Heart left ventricle (tissue), 13 donors: ENCODE data around the gene ZCCHC3.

Source experiments
- CTCF ChIP-seq, 12 donors: fragments of 200-600 bp; sonication (generic) in 4 of 12; IDR thresholded peaks; one replicate each; pipeline versions ENCODE4 v1.5.0 to v1.8.0; 2018 to 2022; ENCODE audit warnings: antibody characterized with exemption in 12 of 12, mild to moderate bottlenecking in 5 of 12
- POLR2A ChIP-seq, 2 donors: fragments of 450-650 bp; IDR thresholded peaks; one replicate each; pipeline ENCODE4 v1.6.1; 2017; ENCODE audit warnings: antibody characterized with exemption in 2 of 2, mild to moderate bottlenecking in 2 of 2, moderate library complexity in 2 of 2
- donor health status: ischemic (EF 13 %, LVEDD 7.1; RV severe dilation, severe dysfunction).
- donor health status: DM: no; HTN: yes; CAD: no.
- donor health status: DM: no; HTN: no; CAD: no.
- donor health status: ischemic (EF 25% LVEDD 6.9; RV normal size, moderate dysfunction).
- donor health status: ischemic (EF 25% LVEDD 5.7; RV mildly dilated, moderate dysfunction).
- donor health status: ischemic (EF 35%, LVEDD 5.7; RV mildly dilated, moderate dysfunction).
- donor health status: nonischemic (EF 11% LVEDD 7.7; RV severe dilation, severe dysfunction).
- donor health status: DM: yes; HTN: yes; CAD: no.
- donor health status: PGD.
- donor health status: ischemic (EF 29% LVEDD 5.4; RV normal size, mild dysfunction).
- donor health status: nonischemic (EF 23%, LVEDD 6.1; RV moderate dilation, normal function).

- TF ChIP-seq CTCF (IDR thresholded peaks at IDR 0.05) = no peak
- TF ChIP-seq POLR2A (IDR thresholded peaks at IDR 0.05) = no peak
Observed at GRCh38 chr20:312866-313265, 15.5 kb downstream of the ZCCHC3 start.
